ENCODE data around the gene MRPL11.

The MRPL11 gene

DNA sequence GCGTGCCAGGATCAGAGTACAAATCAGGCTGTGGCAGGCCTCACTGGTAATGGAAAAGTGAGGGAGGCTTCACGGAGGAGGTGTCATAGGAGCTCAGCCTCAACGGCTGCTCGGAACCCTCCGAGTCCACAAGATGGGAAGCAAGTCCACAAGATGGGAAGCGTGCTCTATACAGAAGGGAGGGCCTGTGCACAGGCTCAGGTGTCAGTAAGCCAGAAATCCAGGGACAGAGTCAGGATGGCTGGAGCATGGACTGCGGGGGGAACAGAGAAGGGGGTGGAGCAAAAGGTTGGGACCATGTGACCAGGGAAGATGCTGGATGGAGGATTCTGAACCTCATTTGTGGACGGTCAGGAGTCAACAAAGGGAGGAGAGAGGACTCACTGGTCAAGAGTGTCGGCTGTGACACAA, 38.2 kb upstream of the MRPL11 start:
- no peaks in the 10 kb centered on the region for H3K27me3 ChIP-seq (ENCODE audit: insufficient read depth, low read length, poor library complexity, severe bottlenecking)
- H3K9me2 ChIP-seq (replicated peaks; ENCODE audit: low read depth, low read length): no peaks in the 10 kb centered on the region
- H3K79me2 ChIP-seq (ENCODE audit: insufficient read depth, low read length): peaks cover 23% of the 10 kb centered on the region
- no peak overlapping the region for H3K9ac ChIP-seq (ENCODE audit: low read depth, low read length, poor library complexity, severe bottlenecking)
- no peak overlapping the region for H2AFZ ChIP-seq (ENCODE audit: low read length)
- no peaks in the 10 kb centered on the region for H3K36me3 ChIP-seq (ENCODE audit: insufficient read depth, low read length)
- H4K20me1 ChIP-seq (ENCODE audit: insufficient read depth, low read length, poor library complexity, severe bottlenecking): peaks cover 8% of the 10 kb centered on the region
- TF ChIP-seq, protein P1, sequence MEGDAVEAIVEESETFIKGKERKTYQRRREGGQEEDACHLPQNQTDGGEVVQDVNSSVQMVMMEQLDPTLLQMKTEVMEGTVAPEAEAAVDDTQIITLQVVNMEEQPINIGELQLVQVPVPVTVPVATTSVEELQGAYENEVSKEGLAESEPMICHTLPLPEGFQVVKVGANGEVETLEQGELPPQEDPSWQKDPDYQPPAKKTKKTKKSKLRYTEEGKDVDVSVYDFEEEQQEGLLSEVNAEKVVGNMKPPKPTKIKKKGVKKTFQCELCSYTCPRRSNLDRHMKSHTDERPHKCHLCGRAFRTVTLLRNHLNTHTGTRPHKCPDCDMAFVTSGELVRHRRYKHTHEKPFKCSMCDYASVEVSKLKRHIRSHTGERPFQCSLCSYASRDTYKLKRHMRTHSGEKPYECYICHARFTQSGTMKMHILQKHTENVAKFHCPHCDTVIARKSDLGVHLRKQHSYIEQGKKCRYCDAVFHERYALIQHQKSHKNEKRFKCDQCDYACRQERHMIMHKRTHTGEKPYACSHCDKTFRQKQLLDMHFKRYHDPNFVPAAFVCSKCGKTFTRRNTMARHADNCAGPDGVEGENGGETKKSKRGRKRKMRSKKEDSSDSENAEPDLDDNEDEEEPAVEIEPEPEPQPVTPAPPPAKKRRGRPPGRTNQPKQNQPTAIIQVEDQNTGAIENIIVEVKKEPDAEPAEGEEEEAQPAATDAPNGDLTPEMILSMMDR (conservative IDR thresholded peaks at IDR 0.05; ENCODE audit: low read length): no peak
- TF ChIP-seq EZH2phosphoT487 (IDR thresholded peaks at IDR 0.05; ENCODE audit: borderline replicate concordance): no peak
- no peaks in the 10 kb centered on the region for H3K9me3 ChIP-seq (ENCODE audit: insufficient read depth, low read depth, low read length)
- H3K4me3 ChIP-seq (ENCODE audit: low read length, poor library complexity, severe bottlenecking): no peak overlapping the region
- no peak overlapping the region for H3K4me2 ChIP-seq (ENCODE audit: low read depth, low read length, poor library complexity, severe bottlenecking)
- no peaks in the 10 kb centered on the region for H3F3A ChIP-seq (ENCODE audit: low read depth)
- H3K4me1 ChIP-seq (ENCODE audit: insufficient read depth, low read length, poor library complexity, severe bottlenecking): peaks cover 11% of the 10 kb centered on the region

DNA sequence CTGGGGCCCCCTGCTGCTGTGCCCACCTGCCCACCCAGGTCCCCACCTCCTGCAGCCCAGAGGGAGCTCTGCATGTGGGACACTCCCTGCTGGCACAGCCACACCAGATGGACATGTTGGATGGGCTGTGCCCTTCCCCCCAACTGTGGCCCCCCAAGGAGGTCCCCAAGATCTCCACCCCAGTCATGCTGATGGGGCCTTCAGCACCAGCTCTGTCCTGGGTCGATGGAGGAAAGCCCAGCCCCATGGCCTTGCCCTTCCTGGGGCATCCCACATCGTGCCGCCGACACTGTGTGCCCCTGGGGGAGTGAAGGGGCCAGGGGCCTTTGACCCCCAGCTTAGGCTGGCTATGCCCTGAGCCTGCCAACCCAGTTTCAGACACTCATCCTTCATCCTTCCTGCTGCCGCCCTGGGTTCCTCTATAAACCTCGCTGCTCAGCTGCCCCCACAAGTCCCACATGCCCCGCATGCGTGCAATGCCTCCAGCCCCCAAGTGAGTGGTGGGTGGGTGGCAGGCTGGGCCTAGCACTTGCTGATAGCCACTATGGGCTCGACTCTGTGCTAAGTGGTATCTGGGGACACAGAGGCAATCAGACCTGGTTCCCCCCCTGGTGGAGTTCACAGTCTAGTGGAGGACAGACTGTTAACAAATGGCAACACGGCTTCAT, 37.7 kb upstream of the MRPL11 start:
- peaks cover 10% of the 10 kb centered on the region for H3K4me1 ChIP-seq (ENCODE audit: insufficient read depth, low read length, poor library complexity, severe bottlenecking)
- H3K9ac ChIP-seq (ENCODE audit: low read depth, low read length, poor library complexity, severe bottlenecking): no peak overlapping the region
- no peak overlapping the region for H2AFZ ChIP-seq (ENCODE audit: low read length)
- H3K79me2 ChIP-seq (ENCODE audit: insufficient read depth, low read length): peaks cover 20% of the 10 kb centered on the region
- H3K4me3 ChIP-seq (ENCODE audit: low read length, poor library complexity, severe bottlenecking): no peak overlapping the region
- H3K36me3 ChIP-seq (ENCODE audit: insufficient read depth, low read length): no peaks in the 10 kb centered on the region
- H3F3A ChIP-seq (ENCODE audit: low read depth): no peaks in the 10 kb centered on the region
- peaks cover 8% of the 10 kb centered on the region for H4K20me1 ChIP-seq (ENCODE audit: insufficient read depth, low read length, poor library complexity, severe bottlenecking)
- H3K27me3 ChIP-seq (ENCODE audit: insufficient read depth, low read length, poor library complexity, severe bottlenecking): no peaks in the 10 kb centered on the region
- no peaks in the 10 kb centered on the region for H3K9me2 ChIP-seq (replicated peaks; ENCODE audit: low read depth, low read length)
- no peak overlapping the region for H3K4me2 ChIP-seq (ENCODE audit: low read depth, low read length, poor library complexity, severe bottlenecking)
- no peak for TF ChIP-seq EZH2phosphoT487 (IDR thresholded peaks at IDR 0.05; ENCODE audit: borderline replicate concordance)
- TF ChIP-seq, protein P1 (conservative IDR thresholded peaks at IDR 0.05; ENCODE audit: low read length): no peak
- H3K9me3 ChIP-seq (ENCODE audit: insufficient read depth, low read depth, low read length): no peaks in the 10 kb centered on the region

DNA sequence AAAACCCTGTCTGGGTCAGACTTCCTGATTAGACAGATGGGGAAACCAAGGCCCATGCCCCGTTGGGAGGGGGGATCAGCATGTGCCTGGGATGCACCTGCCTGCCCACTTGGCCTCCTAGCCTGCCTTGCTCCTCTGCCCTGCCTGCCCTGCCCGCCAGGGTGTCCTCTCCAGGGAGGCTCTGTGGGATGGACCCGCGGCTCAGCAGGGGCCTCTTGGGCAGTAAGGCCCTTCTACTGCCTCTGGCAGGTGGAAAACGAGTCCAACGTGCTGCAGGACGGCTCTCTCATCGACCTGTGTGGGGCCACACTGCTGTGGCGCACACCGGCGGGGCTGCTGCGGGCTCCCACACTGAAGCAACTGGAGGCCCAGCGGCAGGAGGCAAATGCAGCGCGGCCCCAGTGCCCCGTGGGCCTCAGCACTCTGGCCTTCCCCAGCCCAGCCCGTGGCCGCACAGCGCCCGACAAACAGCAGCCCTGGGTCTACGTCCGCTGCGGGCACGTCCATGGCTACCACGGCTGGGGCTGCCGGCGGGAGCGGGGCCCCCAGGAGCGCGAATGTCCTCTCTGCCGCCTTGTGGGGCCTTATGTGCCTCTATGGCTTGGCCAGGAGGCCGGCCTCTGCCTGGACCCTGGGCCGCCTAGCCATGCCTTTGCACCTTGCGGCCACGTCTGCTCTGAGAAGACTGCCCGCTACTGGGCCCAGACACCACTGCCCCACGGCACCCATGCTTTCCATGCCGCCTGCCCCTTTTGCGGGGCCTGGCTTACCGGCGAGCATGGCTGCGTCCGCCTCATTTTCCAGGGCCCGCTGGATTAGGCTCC, 36.9 kb upstream of the MRPL11 start:
- H3K27me3 ChIP-seq (ENCODE audit: insufficient read depth, low read length, poor library complexity, severe bottlenecking): no peaks in the 10 kb centered on the region
- H3K9ac ChIP-seq (ENCODE audit: low read depth, low read length, poor library complexity, severe bottlenecking): no peak overlapping the region
- peaks cover 8% of the 10 kb centered on the region for H4K20me1 ChIP-seq (ENCODE audit: insufficient read depth, low read length, poor library complexity, severe bottlenecking)
- H2AFZ ChIP-seq (ENCODE audit: low read length): no peak overlapping the region
- H3K36me3 ChIP-seq (ENCODE audit: insufficient read depth, low read length): no peaks in the 10 kb centered on the region
- H3K9me2 ChIP-seq (replicated peaks; ENCODE audit: low read depth, low read length): no peaks in the 10 kb centered on the region
- H3K4me1 ChIP-seq (ENCODE audit: insufficient read depth, low read length, poor library complexity, severe bottlenecking): peaks cover 4% of the 10 kb centered on the region
- no peaks in the 10 kb centered on the region for H3K9me3 ChIP-seq (ENCODE audit: insufficient read depth, low read depth, low read length)
- peaks cover 12% of the 10 kb centered on the region for H3K79me2 ChIP-seq (ENCODE audit: insufficient read depth, low read length)
- H3K4me3 ChIP-seq (ENCODE audit: low read length, poor library complexity, severe bottlenecking): no peak overlapping the region
- no peak overlapping the region for H3K4me2 ChIP-seq (ENCODE audit: low read depth, low read length, poor library complexity, severe bottlenecking)
- no peak for TF ChIP-seq EZH2phosphoT487 (IDR thresholded peaks at IDR 0.05; ENCODE audit: borderline replicate concordance)
- TF ChIP-seq, protein P1 (conservative IDR thresholded peaks at IDR 0.05; ENCODE audit: low read length): no peak
- no peaks in the 10 kb centered on the region for H3F3A ChIP-seq (ENCODE audit: low read depth)
